Retina (tissue), 1 donor: ENCODE measurements around the gene RUVBL2.

Experiments used
- DNase-seq: peaks from one replicate; pipeline ENCODE4 v3.0.0-alpha.2; 2016

RUVBL2 gene

DNA sequence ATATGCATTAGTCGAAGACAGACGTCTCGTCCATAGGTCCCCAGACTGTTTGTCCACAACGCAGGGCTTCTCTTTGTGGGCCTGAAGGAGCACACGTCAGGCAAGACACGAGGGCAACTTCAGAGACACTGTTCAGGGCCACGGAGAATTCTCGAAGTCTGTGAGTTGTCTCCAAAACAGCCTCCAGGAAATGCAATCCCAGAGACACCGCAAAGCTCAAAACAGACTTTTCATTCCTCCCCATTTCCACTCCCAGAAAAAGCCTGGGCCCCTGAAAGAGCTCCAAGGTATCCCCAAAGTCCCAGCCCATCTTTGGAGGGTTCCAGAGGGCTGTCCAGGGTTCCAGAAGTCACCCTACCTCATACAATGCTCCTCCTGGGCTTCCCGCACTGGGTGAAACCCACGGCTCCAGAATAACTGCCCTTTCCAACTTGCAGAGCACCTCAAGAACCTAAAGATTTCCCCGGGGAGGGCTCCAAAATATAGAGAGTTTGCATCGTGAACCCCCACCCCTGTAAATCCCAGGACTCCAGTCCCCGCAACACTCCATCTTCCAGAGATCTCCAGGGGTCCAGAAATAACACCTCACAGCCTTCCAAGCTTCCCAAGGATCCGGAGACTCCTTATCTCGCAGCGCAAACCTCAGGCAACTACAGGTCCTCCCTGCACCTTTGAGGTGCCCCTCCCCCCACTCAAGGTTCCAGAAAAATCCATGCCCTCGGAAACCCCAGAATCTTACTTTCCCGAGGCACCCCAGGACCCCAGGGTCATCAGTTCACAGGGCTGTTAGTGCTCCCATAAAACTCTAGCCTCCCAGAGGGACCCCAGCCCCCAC, 29.3 kb upstream of the RUVBL2 start:
- peak; percentile 54 for DNase-seq

DNA sequence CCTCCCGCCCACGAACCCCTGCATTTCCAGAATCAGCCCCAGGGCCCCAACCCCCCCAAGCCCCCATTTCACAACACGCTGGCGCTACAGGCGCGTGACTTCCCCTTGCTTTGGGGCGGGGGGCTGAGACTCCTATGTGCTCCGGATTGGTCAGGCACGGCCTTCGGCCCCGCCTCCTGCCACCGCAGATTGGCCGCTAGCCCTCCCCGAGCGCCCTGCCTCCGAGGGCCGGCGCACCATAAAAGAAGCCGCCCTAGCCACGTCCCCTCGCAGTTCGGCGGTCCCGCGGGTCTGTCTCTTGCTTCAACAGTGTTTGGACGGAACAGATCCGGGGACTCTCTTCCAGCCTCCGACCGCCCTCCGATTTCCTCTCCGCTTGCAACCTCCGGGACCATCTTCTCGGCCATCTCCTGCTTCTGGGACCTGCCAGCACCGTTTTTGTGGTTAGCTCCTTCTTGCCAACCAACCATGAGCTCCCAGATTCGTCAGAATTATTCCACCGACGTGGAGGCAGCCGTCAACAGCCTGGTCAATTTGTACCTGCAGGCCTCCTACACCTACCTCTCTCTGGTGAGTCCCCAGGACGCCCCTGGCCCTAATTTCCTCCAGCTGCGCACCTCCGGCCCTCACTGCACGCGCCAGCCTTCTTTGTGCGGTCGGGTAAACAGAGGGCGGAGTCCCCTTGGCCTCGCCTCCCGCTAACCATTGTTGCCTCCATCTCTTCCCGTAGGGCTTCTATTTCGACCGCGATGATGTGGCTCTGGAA, 28.5 kb upstream of the RUVBL2 start, which contains the start of gene FTL:
Gene FTL, plus strand, starts transcription at position 270 of the 766 bp plus-strand sequence. Its CDS starts 199 bp downstream, at position 469.
- DNase-seq: peak; percentile 98

DNA sequence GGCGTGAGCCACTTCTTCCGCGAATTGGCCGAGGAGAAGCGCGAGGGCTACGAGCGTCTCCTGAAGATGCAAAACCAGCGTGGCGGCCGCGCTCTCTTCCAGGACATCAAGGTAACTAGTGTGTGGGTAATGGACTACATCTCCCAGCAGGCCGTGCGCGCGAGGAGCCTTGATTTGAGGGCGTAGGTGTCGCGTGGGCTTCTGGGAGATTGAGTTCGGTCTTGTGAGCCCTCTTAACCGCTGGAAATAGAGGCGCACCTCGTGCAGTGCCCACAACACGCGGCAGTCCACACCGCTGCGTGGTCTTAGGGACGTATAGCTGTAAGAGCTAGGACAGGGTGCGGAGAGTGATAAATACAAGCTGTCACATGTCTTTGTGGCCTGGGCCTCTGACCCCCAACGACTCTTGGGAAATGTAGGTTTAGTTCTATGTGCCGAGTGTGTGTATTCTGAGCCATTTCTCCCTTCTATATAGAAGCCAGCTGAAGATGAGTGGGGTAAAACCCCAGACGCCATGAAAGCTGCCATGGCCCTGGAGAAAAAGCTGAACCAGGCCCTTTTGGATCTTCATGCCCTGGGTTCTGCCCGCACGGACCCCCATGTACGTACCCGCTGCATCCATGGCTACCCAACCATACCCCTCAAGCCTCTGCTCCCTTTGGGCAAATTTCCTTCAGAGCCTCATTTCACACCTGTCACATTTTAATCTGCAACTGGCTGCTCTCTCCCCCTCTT, 27.7 kb upstream of the RUVBL2 start:
- peak; percentile 97 for DNase-seq

DNA sequence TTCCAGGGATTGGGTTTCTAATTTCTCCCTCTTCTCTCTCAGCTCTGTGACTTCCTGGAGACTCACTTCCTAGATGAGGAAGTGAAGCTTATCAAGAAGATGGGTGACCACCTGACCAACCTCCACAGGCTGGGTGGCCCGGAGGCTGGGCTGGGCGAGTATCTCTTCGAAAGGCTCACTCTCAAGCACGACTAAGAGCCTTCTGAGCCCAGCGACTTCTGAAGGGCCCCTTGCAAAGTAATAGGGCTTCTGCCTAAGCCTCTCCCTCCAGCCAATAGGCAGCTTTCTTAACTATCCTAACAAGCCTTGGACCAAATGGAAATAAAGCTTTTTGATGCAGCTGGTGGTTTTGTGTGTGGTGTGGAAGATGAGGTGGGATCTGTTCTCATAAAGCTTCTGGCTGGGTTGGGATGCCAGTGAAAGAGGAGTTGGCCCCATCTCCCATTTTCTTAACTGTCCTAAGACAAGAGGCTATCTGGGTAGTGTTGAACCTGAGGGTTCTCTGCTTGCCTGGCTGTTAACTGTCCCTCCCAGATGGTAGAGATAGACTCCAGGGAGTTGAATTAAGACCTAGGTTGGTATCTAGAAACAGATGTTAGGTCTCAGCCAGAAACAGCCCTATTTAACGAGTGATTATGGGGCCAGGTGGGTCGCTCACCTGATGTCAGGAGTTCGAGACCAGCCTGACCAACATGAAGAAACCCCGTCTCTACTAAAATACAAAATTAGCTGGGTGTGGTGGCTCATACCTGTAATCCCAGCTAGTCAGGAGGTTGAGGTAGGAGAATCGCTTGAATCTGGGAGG, 26.9 kb upstream of the RUVBL2 start:
- DNase-seq: no peak

DNA sequence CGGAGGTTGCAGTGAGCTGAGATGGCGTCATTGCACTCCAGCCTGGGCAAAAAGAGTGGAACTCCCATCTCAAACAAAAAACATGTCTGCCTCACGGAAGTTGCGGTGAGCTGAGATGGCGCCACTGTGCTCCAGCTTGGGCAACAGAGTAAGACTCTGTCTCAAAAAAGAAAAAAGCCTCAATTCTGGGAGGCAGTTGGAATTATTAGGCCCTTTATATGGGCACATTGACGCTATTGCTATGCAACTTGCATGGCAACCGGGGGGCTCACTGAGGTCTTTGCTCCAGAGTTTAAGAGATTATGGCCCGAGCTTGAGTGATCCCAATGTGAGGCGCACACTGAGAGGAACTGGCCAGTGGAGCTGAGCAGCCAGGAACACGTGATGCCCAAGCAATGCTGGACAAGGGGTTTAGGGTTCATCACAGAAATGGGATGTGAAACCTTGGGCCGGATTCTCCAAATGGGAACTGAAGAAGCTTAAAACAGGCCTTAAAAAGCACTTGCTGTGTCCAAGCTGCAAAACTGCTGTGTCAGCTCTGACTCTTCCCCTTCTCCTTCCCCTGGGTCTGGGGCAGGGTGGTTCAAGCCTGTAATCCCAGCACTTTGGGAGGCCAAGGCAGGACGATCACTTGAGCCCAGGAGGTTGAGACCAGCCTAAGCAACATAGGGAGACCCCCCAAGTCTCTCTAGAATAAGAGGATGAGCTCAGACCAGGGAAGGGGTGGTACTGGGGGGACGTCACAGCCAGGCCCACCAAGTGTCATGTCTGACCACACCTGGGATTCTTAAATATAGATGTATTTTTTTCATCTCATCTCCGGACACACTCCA, 26.1 kb upstream of the RUVBL2 start:
- DNase-seq: no peak

DNA sequence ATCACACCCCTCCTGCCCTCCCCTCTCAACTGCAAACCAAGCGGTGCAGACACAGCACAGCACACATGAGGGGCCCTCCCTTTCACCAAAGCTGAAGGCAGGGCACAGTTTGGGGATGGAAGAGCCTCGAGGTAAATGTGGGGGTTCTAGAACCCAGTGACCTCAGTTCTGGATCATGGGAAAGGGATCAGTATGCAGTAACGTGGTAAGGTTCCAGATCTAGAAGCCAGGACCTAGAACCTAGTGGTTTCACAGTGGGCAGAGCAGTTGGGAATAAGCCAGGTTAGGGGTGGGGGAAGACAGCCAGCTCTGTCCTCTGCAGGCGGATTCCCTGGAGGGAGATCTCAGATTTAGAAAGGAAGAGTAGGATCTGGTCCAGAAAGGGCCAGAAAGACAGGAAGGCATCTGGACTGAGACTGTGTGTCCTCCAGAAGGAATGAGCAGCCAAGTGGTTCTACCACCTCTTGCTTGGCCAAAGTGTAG, 25.5 kb upstream of the RUVBL2 start:
- DNase-seq: no peak

DNA sequence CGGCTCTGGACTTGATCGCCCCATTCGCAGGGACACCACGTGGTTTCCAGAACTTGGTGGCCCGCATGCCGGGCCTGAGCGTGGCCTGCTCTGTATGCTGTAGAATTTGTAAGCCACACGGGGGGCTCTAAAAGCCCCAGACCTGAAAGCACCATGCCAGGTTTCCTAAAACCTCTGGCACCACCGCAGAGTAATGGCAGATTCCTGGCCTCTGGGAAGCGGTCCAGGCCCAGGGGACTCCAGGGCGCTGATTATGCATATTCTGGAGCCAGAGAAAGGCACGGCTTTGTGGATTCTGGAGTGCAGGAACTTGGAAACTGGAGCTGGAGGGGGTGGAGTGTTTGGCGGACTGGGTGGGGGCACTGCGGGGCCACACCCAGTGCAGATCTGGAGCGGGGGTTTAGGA, 24.9 kb upstream of the RUVBL2 start:
- no peak for DNase-seq

DNA sequence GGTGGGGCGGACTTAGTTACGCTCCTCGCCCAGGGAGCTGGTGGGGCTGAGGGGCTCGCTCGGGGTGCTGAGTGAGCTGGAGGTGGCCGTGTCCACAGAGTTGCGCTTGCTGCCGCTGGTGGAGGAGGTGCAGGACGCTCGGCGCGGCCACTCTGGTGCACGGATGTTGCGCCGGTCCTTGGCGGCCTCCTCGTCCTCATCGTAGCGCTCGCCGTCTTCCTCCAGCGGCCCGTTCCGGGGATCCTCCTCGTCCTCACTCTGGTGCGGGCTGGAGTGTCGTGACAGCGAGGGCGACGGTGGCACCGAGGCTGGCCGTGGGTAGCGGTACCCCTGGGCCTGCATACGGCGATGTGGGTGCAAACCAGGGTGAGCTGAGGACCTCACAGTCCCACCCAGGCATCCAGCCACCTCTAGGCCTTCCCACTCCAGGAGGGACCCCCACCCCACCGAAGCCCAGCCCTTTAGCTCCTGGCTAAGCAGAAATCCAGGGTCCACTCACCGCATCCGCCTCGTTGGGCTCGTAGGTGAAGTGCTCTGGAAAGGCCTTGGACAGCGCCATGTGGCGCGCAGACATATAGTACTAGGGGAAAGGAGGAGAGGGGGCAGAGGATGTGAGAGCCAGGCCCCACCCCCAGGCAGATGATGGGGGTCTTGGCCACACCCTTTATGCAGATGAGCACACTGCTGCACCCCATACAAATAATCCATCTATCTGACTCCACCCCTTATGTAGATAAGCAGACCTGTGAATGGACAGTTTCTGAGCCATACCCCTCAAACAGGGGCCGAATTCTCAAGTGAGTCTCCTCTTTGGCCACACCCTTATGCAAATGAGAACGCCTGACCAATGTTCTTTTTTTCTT, 24.2 kb upstream of the RUVBL2 start:
- DNase-seq: no peak

DNA sequence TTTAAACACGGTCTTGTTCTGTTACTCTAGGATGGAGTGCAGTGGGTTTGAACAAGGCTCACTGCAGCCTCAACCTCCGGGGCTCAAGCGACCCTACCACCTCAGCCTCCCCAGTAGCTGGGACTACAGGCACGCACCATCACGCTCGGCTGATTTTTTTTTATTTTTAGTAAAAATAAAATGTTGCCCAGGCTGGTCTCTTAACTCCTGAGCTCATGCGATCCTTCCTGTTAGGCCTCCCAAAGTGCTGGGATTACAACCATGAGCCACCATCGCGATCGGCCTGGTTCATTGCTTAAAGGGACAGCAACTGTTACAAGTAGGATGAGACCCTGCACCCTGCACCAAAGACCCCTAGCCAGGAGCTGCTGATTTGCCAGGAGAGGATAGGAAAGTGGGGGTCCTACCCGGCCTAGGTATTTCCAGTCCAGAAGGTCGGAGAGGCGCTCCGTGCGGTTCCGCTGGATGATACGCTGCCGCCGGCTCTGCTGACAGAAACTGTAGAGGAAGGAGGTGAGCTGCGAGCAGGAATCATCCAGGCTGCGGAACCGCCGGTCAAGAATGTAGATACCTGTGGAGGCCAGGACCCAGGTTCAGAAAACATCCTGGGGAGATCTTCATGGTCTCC, 23.4 kb upstream of the RUVBL2 start:
- DNase-seq: no peak

DNA sequence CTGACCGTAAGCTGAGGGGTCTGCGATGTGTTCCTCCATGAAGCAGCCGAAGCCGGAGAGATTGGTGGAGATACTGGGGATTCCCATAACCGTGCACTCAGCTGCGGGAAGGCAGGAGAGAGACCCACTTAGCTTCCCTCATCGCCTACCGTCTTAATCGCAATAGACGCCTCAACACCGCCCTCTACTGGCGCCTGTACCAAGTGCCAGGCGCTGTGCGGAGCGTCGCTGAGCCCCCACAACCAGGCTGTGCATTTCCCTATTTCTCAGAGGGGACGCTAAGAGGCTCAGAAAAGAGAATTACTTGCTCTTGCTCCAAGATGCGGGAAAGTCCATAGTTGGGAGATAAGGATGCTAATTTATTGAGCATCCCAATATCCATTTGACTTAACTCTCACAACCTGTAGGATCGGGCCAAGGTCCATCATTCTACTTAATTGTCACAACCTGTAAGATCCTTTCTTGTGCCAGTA, 22.7 kb upstream of the RUVBL2 start:
- DNase-seq: peak; percentile 90

DNA sequence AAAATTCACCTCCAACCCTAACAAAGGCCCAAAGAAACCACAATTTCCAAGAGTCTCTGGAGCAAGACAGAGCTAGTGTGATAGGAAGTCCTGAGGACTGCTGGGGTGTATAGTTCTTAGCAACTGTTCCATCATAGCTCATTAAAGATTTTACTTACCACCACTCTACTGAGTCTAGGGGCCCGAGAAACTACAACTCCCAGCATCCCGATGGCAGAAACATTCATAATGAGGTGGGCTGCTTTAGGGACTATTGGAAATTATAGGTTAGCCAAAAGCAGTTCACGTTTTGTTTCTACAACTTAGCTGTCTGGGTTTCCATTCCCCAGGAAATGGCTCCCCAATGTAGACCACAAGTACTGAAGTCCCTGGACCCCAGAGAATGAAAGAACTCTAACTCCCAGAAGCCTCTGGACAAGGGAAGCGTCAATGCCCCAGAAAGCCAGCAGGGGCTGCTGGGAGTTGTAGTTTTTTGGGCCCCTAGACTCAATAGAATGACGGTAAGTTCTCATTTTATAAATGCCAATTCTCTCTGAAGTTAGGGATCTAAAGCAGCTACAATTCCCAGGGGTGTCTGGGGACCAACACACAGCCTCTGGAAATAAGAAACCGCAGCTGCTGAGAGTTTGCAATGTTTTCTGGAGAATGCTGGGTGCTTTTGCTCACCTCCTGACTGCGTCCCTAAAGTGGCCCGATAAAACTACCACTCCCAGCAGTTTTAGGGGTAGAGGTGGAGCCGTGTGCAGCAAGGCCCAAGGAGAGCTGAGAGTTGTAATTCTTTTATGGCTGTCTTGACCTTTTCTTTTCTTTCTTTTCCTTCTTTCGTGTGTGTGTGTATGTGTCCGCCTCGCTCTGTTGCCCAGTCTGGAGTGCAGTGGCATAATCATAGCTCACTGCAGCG, 17.5 kb upstream of the RUVBL2 start:
- peak; percentile 61 for DNase-seq

DNA sequence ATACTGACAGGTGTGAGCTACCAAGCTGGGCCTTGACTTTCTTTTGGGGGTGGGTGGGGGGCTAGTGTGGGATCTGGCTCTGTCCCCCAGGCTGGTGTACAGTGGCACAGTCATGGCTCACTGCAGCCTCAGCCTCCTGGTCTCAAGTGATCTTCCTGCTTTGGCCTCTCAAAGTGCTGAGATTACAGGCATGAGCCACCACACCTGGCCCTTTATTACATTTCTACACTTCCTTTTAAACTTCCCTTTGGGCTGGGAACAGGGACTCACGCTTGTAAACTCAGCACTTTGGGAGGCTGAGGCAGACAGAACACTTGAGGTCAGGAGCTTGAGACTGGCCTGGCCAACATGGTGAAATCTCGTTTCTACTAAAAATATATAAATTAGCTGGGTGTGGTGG, 16.6 kb upstream of the RUVBL2 start:
- DNase-seq: no peak

DNA sequence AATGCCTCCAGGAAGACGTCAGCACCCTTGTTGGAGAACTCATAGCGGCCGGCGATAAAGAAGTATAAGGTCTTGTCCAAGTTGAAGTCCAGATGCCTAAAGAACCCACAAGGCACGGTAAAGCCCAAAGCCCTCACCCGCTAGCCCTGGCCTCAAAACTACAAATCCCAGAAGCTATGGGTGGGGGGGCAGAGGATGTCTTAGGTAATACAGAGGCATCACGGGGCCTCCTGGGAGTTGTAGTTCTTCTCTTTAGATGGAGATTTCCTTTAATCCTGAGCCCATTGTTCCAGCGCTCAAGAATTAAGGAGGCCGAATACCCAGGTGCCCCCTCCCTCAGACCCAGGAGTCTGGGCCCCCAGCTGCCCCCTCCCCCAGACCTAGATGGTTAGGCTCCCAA, 11.4 kb upstream of the RUVBL2 start:
- no peak for DNase-seq

DNA sequence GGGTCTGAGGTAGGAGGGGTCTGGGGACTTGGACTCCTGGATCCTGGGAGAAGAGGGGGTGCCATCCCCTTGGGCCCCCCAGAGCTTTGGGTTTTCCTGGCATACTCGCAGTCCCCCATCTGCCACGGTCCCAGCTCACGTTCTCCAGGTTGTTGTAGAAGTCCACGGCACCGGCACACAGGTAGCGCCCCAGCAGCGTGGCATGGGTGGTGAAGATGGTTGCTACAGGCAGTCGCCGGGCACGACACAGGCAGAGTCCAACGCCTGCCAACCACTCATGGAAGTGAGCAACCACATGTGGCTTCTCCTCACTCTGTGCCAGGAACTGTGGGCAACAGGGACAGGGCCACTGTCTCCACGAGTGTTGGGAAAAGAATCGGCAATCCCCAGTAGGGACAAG, 8.0 kb upstream of the RUVBL2 start:
- DNase-seq: no peak

DNA sequence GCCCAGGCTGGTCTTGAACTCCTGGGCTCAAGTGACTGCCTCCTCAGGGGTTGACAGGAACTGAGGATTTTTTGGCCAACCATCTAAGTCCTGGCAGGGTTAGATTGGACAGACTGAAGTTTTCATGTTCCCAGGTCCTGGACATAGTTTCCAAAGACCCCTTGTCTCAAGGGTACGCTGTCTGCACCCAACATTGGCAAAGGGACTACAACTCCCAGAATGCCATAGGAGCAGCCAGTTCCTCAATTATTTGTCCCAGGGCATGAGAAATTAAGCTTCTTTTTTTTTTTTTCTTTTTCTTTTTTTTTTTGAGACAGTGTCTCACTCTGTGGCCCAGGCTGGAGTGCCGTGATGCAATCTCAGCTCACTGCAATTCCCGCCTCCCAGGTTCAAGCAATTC, 7.5 kb upstream of the RUVBL2 start:
- DNase-seq: no peak

DNA sequence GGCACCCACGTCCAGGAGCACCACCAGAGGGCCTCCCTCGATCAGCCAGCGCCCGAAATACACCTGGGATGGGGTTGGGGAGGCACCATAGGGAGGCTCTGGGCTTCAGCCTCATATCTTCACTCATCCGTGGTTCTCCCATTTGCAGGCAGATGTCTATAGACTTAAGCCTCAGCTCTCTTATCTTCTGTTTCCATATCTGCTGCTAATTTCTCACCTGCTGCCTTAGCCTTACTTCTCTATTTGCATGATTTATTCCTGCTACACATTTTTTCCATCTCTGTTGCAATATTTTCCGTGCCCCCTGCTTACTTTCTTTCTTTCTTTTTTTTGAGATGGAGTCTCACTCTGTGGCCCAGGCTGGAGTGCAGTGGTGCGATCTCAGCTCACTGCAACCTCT, 6.4 kb upstream of the RUVBL2 start:
- DNase-seq: no peak

DNA sequence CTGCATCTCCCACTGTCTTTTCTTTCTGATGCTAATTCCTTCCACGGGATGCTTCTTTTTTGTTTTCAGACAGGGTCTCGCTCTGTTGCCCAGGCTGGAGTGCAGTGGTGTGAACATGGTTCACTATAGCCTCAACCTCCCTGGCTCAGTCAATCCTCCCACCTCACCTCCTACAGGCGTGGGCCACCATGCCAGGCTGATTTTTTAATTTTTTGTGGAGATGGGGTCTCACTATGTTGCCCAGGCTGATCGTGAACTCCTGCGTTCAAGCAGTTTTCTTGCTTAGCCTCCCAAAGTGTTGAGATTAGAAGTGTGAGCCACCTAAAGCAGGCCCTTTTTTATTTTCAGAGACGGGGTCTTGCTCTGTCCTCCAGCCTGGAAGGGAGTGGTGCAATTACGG, 5.4 kb upstream of the RUVBL2 start:
- DNase-seq: no peak

DNA sequence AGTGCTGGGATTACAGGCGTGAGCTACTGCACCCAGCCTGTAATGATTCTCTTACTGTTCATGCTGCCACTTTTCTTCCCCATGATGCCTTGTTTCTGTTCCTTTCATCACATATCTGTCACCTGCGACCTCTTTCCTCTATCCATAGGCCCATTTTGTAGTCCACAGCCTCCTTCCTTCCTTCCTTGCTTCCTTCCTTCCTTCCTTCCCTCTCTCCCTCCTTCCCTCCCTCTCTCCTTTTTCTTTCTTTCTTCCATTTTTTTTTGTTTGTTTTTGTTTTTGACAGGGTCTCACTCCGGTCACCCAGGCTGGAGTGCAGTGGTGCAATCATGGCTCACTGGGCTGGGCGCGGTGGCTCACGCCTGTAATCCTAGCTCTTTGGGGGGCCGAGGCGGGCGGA, 4.8 kb upstream of the RUVBL2 start:
- DNase-seq: no peak
